Stimulated activated CD4-positive, alpha-beta T cell treated with anti-CD3 and anti-CD28 coated beads, TNF-alpha, amount 100 ng/mL, for 4 hours (primary cell): ENCODE data around the gene RNGTT.

Source experiments
- DNase-seq, 3 experiments: peaks; one replicate each; pipeline ENCODE4 v3.0.0-alpha.2; 2020; ENCODE audit warnings: low read depth in 3 of 3

Gene RNGTT

DNA sequence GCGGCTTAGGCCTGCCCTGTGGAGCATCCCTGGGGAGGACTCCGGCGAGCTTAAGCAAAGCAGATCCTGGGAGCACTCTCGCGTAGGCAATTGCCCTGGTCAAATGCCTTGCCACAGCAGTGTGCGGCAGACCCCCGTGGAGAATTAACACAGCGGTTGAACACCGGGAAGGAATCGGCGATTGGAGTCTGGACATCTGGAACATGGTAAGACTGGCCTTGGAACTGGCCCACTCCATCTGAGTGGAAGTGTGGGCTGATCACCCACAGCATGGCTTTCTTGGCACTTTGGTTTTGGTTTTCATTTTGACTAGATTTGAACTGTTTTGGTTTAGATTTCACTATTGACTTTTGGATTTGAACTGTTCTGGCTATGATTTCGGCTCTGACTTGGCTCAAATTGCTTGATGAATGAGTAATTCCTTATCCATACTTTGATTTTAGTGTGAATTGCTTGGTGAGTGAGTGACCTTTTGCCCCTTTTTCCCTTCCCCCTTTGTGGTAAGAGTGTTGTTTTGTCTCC lies 300.7 kb downstream of the RNGTT start:
- no peak for DNase-seq

DNA sequence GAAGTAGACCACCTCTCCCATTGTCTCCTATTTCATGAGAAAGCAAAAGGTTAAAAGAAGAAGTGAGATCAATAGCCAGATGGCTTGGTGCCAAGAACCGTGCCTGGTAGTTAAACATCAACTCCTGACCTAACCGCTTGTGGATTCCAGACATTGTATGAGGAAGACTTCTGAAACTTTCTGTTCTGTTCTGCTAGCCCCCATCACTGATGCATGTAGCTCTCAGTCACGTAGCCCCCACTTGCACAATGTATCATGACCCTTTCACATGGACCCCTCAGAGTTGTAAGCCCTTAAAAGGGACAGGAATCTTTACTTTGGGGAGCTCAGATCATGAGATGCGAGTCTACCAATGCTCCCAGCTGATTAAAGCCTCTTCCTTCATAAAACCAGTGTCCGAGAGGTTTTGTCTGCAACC lies 301.2 kb downstream of the RNGTT start:
- DNase-seq: no peak

DNA sequence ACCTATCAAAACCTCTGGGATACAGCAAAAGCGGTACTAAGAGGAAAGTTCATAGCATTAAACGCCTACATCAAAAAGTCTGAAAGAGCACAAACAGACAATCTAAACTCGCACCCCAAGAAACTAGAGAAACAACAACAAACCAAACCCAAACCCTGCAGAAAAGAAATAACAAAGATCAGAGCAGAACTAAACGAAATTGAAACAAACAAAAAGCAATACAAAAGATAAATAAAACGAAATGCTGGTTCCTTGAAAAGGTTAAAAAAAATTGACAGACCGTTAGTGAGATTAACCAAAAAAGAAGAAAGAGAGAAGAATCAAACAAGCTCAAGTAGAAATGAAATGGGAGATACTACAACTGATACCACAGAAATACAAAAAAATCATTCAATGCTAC lies 302.3 kb downstream of the RNGTT start:
- no peak for DNase-seq

DNA sequence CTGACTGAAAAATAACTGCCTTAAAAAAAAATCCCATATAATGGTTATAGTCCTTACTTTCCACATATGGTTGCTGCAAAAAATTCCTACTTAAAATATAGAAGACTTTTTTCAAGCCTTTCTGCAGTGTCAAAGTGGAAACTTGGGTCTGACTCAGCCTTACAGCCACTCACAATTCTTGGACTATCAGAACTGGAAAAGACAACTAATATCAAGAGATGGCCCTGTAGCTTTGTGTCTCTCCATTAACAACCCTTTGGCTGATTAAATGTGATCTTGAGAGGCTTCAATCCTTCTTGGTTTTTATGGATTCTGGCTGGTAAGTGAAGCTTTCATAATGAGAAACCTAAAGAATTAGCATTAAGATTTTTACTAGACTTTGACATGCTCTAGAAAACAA lies 307.8 kb downstream of the RNGTT start:
- DNase-seq: no peak

DNA sequence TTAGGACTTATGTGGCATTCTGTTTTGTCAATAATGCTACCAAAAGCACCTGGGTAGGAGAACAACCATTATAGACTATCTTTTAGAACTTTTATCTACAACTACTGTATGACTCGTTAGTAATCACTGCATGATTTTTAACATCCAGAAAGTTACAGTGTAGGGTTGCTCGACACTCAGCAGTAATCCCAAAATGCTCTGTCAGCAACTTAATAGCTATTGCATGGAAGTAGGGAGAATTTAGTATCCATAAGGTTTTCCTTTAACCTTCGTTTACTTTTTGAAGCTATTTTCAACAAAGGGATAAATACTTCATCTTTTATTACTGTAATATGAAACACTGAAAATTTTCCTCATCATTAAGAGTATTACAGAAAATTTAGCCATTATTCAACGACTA lies 309.5 kb downstream of the RNGTT start:
- DNase-seq: no peak

GRCh38 chr6:88651400-88651799 lies 312.0 kb downstream of the RNGTT start:
- DNase-seq: no peak

GRCh38 chr6:88650979-88651378 lies 312.4 kb downstream of the RNGTT start:
- DNase-seq: no peak

DNA sequence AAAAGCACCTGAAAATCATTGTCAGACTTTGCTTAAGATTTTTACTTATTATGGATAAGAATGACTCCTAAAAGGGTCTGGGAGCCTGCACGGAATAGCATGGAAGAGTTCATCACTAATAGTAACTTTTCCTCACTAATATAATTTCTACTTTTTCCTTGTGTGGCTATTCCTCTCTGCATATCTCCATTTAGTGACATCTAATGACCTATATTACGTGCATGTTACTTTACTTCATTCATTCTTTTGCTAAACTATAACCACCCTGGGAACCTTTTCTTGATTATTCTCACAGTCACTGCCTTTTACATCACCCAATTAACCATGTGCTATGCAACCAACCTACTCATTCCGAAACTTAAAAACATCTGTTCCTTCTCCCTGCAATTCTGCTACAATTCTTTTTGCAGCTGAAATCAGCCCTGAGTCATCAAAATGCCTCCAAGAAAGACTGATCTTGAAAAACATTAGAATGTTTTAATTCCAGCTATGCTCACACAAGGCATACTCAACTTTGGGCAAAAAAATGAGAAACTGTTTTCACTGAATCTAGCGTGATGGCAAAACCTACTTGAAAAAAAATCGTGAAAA lies 313.3 kb downstream of the RNGTT start:
- no peak for DNase-seq

GRCh38 chr6:88641178-88641903 lies 322.1 kb downstream of the RNGTT start:
- DNase-seq: no peak

DNA sequence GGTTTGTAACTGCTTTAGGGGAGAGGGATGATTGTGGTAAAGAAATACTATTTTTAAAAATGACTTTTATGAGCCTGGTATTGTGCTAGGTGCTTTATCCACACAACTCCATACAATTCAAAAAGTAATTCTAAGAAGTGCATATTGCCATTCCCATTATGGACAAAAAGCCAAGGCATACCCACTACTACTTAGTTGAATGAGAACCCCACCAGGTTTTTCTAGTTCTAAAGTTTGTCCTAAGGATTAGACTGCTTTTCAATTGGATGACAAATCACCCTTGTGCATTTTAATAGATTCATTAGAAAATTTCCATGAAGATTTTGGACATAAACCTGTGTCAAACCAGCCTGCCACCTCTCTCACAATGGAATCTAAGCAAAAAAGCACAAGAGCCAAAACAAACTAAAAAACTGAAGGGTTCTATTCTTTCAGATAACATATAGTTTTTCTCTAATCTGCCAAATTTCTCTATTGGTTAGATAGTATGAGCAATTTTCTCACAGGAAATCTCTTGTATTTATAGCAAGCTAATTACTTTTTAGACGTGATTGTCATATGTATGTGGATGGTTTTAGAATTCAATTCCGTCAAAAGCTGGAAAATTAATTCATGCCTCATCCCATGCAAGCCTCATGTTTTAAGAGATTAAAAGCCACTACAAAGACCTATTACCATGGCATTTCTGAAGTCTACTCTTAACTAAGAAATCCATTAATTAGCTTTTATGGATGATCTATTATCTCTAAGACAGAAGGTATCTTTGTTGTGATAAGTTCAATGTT lies 325.5 kb downstream of the RNGTT start:
- no peak for DNase-seq

- DNase-seq: no peak
These were observed 326.5 kb downstream of the RNGTT start for GRCh38 chr6:88636871-88637270.

GRCh38 chr6:88633782-88634181 lies 329.6 kb downstream of the RNGTT start:
- no peak for DNase-seq

DNA sequence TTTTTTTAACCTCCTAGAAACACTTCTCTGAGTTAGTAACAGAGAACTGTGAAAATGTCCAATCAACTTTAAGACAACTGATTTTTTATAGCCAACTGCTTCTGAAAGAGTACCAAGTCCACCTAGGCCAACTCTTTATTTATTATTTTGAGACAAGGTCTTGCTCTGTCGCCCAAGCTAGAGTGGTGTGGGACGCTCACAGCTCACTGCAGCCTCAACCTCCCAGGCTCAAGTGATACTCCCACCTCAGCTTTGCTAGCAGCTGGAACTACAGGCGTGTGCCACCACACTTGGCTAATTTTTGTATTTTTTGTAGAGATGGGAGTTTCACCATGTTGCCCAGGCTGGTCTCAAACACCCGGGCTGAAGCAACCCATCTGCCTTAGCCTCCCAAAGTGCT lies 331.6 kb downstream of the RNGTT start:
- no peak for DNase-seq

- DNase-seq: no peak
These were observed 333.5 kb downstream of the RNGTT start for GRCh38 chr6:88629838-88630494.

DNA sequence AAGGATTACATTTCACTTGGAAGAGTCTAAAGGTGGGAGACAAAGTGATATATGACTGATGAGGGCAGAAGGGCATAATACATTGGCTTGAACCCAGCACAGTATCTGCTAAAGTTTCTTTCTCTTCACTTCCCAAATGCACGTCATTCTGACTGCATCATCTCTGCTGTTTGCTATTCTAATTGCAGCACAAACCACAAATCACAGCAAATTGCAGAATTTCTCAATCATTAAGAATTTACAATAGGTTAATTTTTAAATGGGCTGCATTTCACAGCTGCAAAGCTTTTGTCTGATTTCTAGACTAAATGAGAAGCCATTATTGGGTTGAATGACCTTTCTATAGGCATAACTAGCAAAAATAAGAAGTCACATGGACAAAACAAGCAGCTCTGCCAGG lies 337.0 kb downstream of the RNGTT start:
- no peak for DNase-seq

GRCh38 chr6:88623531-88623930 lies 339.9 kb downstream of the RNGTT start:
- no peak for DNase-seq

DNA sequence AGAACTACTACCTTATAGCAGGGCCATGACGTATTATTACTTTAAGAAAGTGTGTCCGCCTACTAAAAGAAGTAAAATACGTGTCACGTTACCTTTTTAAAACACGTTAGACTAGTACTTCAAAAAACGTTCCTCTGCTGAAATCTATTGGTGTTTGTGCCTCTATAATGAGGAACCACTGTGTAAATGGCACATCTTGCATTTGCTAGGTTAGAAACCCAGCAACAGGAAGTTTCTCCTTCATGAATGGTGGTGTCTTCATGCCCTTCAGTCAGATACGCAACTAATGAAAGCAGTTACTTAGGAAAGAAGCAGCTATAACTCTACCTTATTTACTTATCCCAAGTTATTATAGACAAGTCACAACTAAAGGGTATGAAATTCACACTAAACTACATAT lies 343.5 kb downstream of the RNGTT start:
- no peak for DNase-seq

- DNase-seq: no peak
These were observed 347.0 kb downstream of the RNGTT start for GRCh38 chr6:88616380-88616779.

GRCh38 chr6:88614316-88614877 lies 349.0 kb downstream of the RNGTT start:
- no peak for DNase-seq

- no peak for DNase-seq
These were observed 350.8 kb downstream of the RNGTT start for GRCh38 chr6:88612631-88613030.

- no peak for DNase-seq
These were observed 351.7 kb downstream of the RNGTT start for GRCh38 chr6:88611721-88612120.

- no peak for DNase-seq
These were observed 353.4 kb downstream of the RNGTT start for GRCh38 chr6:88609983-88610382.
